ENCODE data around the gene BHMT2. TPM values are rescaled to one million over a fixed set of nuclear protein-coding genes. Genes with fewer than 3 reads are reported as not detected.

The BHMT2 gene
- total and polyA plus RNA-seq, 10 of the 15 experiments (the other 5 are each of a cell fraction or from before 2014, with no cell fraction given), result not detected

DNA sequence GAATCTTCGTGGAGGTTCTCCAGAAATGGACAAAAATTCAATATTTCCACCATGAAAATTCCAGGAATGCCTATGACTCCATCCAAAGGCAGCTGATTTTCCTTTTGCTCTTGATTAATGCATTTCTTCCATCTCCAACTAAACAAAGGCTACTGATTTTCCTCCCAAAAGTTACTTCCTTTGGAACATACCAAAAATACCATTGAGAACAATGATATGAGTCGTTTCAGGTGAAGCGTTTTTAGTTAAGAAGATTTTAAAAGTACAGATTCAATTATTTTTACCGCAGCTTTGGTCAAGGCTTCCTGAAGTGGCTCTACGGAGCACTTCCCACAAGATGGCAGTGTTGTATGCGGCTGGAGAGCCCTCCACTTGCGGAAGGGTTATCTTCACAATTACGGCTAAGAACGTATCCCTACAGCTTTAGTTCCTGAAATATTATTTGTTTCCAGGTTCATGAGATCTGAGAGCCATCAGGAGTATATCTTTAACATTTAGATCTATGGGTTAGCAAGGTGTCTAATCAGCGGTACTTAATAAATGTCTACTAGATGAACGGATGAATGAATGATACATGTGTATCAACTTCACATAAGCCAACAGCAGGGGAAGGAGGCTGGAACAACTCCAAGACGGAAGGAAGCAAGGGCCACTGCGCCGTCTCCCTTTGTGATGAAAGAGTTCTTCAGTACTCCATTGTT is 48.6 kb upstream of the BHMT2 start:
- Histone ChIP-seq H3K4me1 (ENCODE audit: control insufficient read depth, insufficient read depth, low read length) (no peaks in the 10 kb centered on the region), H3K4me2 (ENCODE audit: control insufficient read depth, insufficient read depth) (no peak overlapping the region; the same call in 1 of the 2 replicates), H2AFZ (ENCODE audit: control insufficient read depth, low read depth, low read length) (no peak overlapping the region; the same call in 1 of the 2 replicates), H3K9ac (ENCODE audit: control insufficient read depth, insufficient read depth, low read length) (no peak overlapping the region), H3K4me3 (no peak overlapping the region), H3K27me3 (replicated peaks in 1 of 2; ENCODE audit: control insufficient read depth in 2 of 2, insufficient read depth in 2 of 2, low read length in 1 of 2) (no peaks in the 10 kb centered on the region; a peak in 1 of 4 replicates), H3K79me2 (ENCODE audit: control insufficient read depth, insufficient read depth, low read length) (no peaks in the 10 kb centered on the region), H3K36me3 (ENCODE audit: control insufficient read depth in 2 of 2, insufficient read depth in 2 of 2, low read length in 1 of 2) (no peaks in the 10 kb centered on the region), H3K27ac (ENCODE audit: control insufficient read depth, insufficient read depth) (no peak overlapping the region), H3K9me3 (replicated peaks; ENCODE audit: control insufficient read depth, insufficient read depth, low read length) (no peaks in the 10 kb centered on the region), H4K20me1 (ENCODE audit: control insufficient read depth, insufficient read depth) (no peaks in the 10 kb centered on the region)
- ChIA-PET CTCF (interaction anchor here (0.7 to 13.5 kb wide), 48 partner anchors 9 to 691 kb away, joined by 3 to 658 read pairs (median 6); partner anchors contain the start of gene ARSB), POLR2A (interaction anchor here (0.6 to 1.4 kb wide), 3 partner anchors 37 to 345 kb away, joined by 3 to 4 read pairs (median 3); no protein-coding TSS in a partner anchor), RAD21 (ENCODE audit: unreplicated experiment) (interaction anchor here (0.6 to 11.7 kb wide), 27 partner anchors 8 to 1360 kb away, joined by 3 to 326 read pairs (median 4); partner anchors contain the start of gene ARSB), SMC1A (ENCODE audit: uncharacterized antibody, unreplicated experiment) (interaction anchor here (0.6 to 12.4 kb wide), 37 partner anchors 9 to 711 kb away, joined by 3 to 359 read pairs (median 5); partner anchors contain the start of gene ARSB)
- 6% methylated on average over 14 of the region's 14 CpGs for WGBS (ENCODE audit: insufficient coverage, insufficient replicate concordance, low lambda C conversion rate, missing lambda C conversion rate)
- BruUV-seq (replicated peaks), result no TSS peak
- FAIRE-seq (peak; percentile 85), ATAC-seq (peak; percentile 89), DNase-seq (ENCODE audit: low read depth, low spot score) (no peak)
- intact Hi-C loops (cut with micrococcal nuclease; ENCODE audit: unreplicated experiment) (loop anchor here (2.0 to 10.0 kb wide), 3 partner anchors 39 to 834 kb away; no protein-coding TSS in a partner anchor), in situ Hi-C loops (cut with MboI) (loop anchor here (5.0 kb wide), 2 partner anchors 111 to 446 kb away; no protein-coding TSS in a partner anchor)
- TF ChIP-seq, protein P1, sequence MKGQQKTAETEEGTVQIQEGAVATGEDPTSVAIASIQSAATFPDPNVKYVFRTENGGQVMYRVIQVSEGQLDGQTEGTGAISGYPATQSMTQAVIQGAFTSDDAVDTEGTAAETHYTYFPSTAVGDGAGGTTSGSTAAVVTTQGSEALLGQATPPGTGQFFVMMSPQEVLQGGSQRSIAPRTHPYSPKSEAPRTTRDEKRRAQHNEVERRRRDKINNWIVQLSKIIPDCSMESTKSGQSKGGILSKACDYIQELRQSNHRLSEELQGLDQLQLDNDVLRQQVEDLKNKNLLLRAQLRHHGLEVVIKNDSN (IDR thresholded peaks at IDR 0.05; ENCODE audit: borderline replicate concordance, extremely low read length, insufficient read depth, low read depth, low read length), result no peak
- TF ChIP-seq RAD21 (IDR thresholded peaks at IDR 0.05; ENCODE audit: insufficient read depth, low read depth, low read length), result peak; percentile 67
- no peak for TF ChIP-seq IKZF2 (IDR thresholded peaks at IDR 0.05)
- peak; percentile 71; the same call in 1 of the 2 replicates for TF ChIP-seq SMC3 (IDR thresholded peaks at IDR 0.05; ENCODE audit: borderline replicate concordance, low read length)
- peak; percentile 65; the same call in 1 of the 2 replicates for TF ChIP-seq ZNF24 (IDR thresholded peaks at IDR 0.05)
- TF ChIP-seq SMAD5 (IDR thresholded peaks at IDR 0.05; ENCODE audit: low read depth), result no peak
- TF ChIP-seq SPI1 (IDR thresholded peaks at IDR 0.05; ENCODE audit: borderline replicate concordance, insufficient read depth, low read depth, low read length), result no peak
- TF ChIP-seq, protein P2, sequence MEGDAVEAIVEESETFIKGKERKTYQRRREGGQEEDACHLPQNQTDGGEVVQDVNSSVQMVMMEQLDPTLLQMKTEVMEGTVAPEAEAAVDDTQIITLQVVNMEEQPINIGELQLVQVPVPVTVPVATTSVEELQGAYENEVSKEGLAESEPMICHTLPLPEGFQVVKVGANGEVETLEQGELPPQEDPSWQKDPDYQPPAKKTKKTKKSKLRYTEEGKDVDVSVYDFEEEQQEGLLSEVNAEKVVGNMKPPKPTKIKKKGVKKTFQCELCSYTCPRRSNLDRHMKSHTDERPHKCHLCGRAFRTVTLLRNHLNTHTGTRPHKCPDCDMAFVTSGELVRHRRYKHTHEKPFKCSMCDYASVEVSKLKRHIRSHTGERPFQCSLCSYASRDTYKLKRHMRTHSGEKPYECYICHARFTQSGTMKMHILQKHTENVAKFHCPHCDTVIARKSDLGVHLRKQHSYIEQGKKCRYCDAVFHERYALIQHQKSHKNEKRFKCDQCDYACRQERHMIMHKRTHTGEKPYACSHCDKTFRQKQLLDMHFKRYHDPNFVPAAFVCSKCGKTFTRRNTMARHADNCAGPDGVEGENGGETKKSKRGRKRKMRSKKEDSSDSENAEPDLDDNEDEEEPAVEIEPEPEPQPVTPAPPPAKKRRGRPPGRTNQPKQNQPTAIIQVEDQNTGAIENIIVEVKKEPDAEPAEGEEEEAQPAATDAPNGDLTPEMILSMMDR (IDR thresholded peaks at IDR 0.05 in 2 of 3, conservative IDR thresholded peaks at IDR 0.05 in 1 of 3; ENCODE audit: control insufficient read depth in 2 of 3, extremely low read depth in 1 of 3, insufficient read depth in 1 of 3, low read depth in 3 of 3, low read length in 3 of 3), result peak; percentile 68 to 83 (median 78)
- TF ChIP-seq YY1 (IDR thresholded peaks at IDR 0.05; ENCODE audit: low read depth, low read length), result 0 out of 2 replicates have a peak, but pooled peaks have one; percentile 27

All from GM12878 (cell line).